Sigmoid colon (tissue), 7 donors: ENCODE measurements around the gene ANKRD33. TPM values are rescaled to one million over a fixed set of nuclear protein-coding genes. Genes with fewer than 3 reads are reported as not detected.

ENCODE experiments used
- DNase-seq: peaks from one replicate; pipeline ENCODE4 v3.0.0-alpha.2; 2019
- H3K27ac ChIP-seq, 4 donors: fragments of 200-600 bp; sonication (generic); one replicate each; pipeline ENCODE4 v1.5.1; 2016 to 2019; ENCODE audit warnings: mild to moderate bottlenecking in 1 of 4
- H3K27me3 ChIP-seq, 3 donors: fragments of 200-600 bp; sonication (generic); one replicate each; pipeline ENCODE4 v1.5.1; 2019; ENCODE audit warnings: mild to moderate bottlenecking in 1 of 3
- H3K36me3 ChIP-seq, 4 donors: fragments of 200-600 bp; sonication (generic); one replicate each; pipeline ENCODE4 v1.5.1; 2016 to 2019
- H3K4me1 ChIP-seq, 4 donors: fragments of 200-600 bp; sonication (generic); one replicate each; pipeline ENCODE4 v1.5.1; 2017 to 2019
- H3K4me3 ChIP-seq, 4 donors: fragments of 200-600 bp; sonication (generic); one replicate each; pipeline ENCODE4 v1.5.1; 2017 to 2019; ENCODE audit warnings: mild to moderate bottlenecking in 2 of 4, moderate library complexity in 1 of 4
- H3K9me3 ChIP-seq, 4 donors: fragments of 200-600 bp in 3 of 4; sonication (generic) in 3 of 4; one replicate each; pipeline versions ENCODE4 v1.5.1 to v1.6.1; 2013 to 2019
- EP300 ChIP-seq, 4 donors: sonication (generic); formaldehyde crosslinking; IDR thresholded peaks; one replicate each; pipeline ENCODE4 v1.6.1; 2017; ENCODE audit warnings: antibody characterized with exemption in 4 of 4
- POLR2A ChIP-seq, 2 donors: fragments of 450-650 bp; IDR thresholded peaks; one replicate each; pipeline ENCODE4 v1.6.1; 2016; ENCODE audit warnings: antibody characterized with exemption in 2 of 2, mild to moderate bottlenecking in 2 of 2, moderate library complexity in 2 of 2
- POLR2AphosphoS5 ChIP-seq, 4 donors: sonication (generic); formaldehyde crosslinking; IDR thresholded peaks; one replicate each; pipeline ENCODE4 v1.6.1; 2017; ENCODE audit warnings: antibody characterized with exemption in 4 of 4
- WGBS, 2 donors: extraction: QIAGEN DNeasy Blood & Tissue Kit; methylation state at CpG; one replicate each; pipeline ENCODE4 v1.1.7; 2013; 5-methylcytosine and 5-hydroxymethylcytosine counted together
- intact Hi-C: fragments of 100-400 bp; cut with DNase I; formaldehyde crosslinking; loops from one replicate; pipeline ENCODE4 v1.15.1; 2023
- polyA plus RNA-seq, 3 donors: library from polyadenylated mRNA; stranded (reverse); fragments of 200-250 nt; gene quantifications; one replicate each; pipeline ENCODE4 v1.2.3, GENCODE V29; 2013
- total RNA-seq, 4 donors: library from RNA; depleted of rRNA; stranded (reverse); fragments of >200 nt; gene quantifications; one replicate each; pipeline ENCODE4 v1.1.0, GENCODE V29; 2016
- TF ChIP-seq, protein P1 (sequence below), 4 experiments: fragments of 450-650 bp in 3 of 4; fragments of 200-600 bp in 1 of 4; IDR thresholded peaks; one replicate each; pipeline ENCODE4 v1.5.1; 2016 to 2019; ENCODE audit warnings: antibody characterized with exemption in 4 of 4, mild to moderate bottlenecking in 3 of 4, moderate library complexity in 2 of 4
- donor health status: healthy with polysubstance abuse.
- donor health status: Bipolar disorder and iron deficiency.
- donor health status: healthy.

Gene ANKRD33
- total and polyA plus RNA-seq, 7 donors = 0.16 TPM; not detected in 6

GRCh38 chr12:51925346-51926063 is 37.6 kb downstream of the ANKRD33 start:
- DNase-seq = no peak
- TF ChIP-seq POLR2AphosphoS5 (IDR thresholded peaks at IDR 0.05) = no peak
- no peak for TF ChIP-seq POLR2A (IDR thresholded peaks at IDR 0.05)
- TF ChIP-seq, protein P1, sequence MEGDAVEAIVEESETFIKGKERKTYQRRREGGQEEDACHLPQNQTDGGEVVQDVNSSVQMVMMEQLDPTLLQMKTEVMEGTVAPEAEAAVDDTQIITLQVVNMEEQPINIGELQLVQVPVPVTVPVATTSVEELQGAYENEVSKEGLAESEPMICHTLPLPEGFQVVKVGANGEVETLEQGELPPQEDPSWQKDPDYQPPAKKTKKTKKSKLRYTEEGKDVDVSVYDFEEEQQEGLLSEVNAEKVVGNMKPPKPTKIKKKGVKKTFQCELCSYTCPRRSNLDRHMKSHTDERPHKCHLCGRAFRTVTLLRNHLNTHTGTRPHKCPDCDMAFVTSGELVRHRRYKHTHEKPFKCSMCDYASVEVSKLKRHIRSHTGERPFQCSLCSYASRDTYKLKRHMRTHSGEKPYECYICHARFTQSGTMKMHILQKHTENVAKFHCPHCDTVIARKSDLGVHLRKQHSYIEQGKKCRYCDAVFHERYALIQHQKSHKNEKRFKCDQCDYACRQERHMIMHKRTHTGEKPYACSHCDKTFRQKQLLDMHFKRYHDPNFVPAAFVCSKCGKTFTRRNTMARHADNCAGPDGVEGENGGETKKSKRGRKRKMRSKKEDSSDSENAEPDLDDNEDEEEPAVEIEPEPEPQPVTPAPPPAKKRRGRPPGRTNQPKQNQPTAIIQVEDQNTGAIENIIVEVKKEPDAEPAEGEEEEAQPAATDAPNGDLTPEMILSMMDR (IDR thresholded peaks at IDR 0.05) = no peak
- TF ChIP-seq EP300 (IDR thresholded peaks at IDR 0.05) = no peak
- intact Hi-C loops = no loop called here
- peaks cover 0 to 10% (median 0%) of the 10 kb centered on the region in 3 donors for H3K27me3 ChIP-seq
- peak overlapping the region in 1 of 4 donors; percentile 6 for H3K27ac ChIP-seq
- no peaks in the 10 kb centered on the region for H3K9me3 ChIP-seq
- peaks cover 0 to 12% (median 10%) of the 10 kb centered on the region in 4 donors for H3K4me1 ChIP-seq
- WGBS, 2 donors = 74 to 77% methylated on average over 3 of the region's 3 CpGs
- no peaks in the 10 kb centered on the region for H3K36me3 ChIP-seq
- H3K4me3 ChIP-seq = no peak overlapping the region

GRCh38 chr12:51926064-51926632 is 38.2 kb downstream of the ANKRD33 start:
- H3K27me3 ChIP-seq = peaks cover 0 to 10% (median 0%) of the 10 kb centered on the region in 3 donors
- no peak for DNase-seq
- no peak for TF ChIP-seq EP300 (IDR thresholded peaks at IDR 0.05)
- no peak for TF ChIP-seq POLR2A (IDR thresholded peaks at IDR 0.05)
- TF ChIP-seq POLR2AphosphoS5 (IDR thresholded peaks at IDR 0.05) = no peak
- TF ChIP-seq, protein P1 (IDR thresholded peaks at IDR 0.05) = no peak
- peak overlapping the region in 1 of 4 donors; percentile 6 for H3K27ac ChIP-seq
- 51 to 68% methylated on average over 8 of the region's 8 CpGs for WGBS, 2 donors
- intact Hi-C loops = no loop called here
- H3K4me1 ChIP-seq = peaks cover 0 to 12% (median 10%) of the 10 kb centered on the region in 4 donors
- H3K36me3 ChIP-seq = no peaks in the 10 kb centered on the region
- H3K4me3 ChIP-seq = no peak overlapping the region
- no peaks in the 10 kb centered on the region for H3K9me3 ChIP-seq

- WGBS, 2 donors = 27 to 71% methylated on average over 2 of the region's 2 CpGs
- TF ChIP-seq POLR2A (IDR thresholded peaks at IDR 0.05) = no peak
- TF ChIP-seq, protein P1 (IDR thresholded peaks at IDR 0.05) = peak in 1 of 4 experiments; percentile 38
- DNase-seq = no peak
- H3K4me3 ChIP-seq = no peak overlapping the region
- peaks cover 0 to 10% (median 0%) of the 10 kb centered on the region in 3 donors for H3K27me3 ChIP-seq
- intact Hi-C loops = no loop called here
- no peak overlapping the region for H3K27ac ChIP-seq
- no peaks in the 10 kb centered on the region for H3K9me3 ChIP-seq
- H3K36me3 ChIP-seq = no peaks in the 10 kb centered on the region
- peaks cover 0 to 12% (median 10%) of the 10 kb centered on the region in 4 donors for H3K4me1 ChIP-seq
Measured at GRCh38 chr12:51926718-51927117, 38.8 kb downstream of the ANKRD33 start.

DNA sequence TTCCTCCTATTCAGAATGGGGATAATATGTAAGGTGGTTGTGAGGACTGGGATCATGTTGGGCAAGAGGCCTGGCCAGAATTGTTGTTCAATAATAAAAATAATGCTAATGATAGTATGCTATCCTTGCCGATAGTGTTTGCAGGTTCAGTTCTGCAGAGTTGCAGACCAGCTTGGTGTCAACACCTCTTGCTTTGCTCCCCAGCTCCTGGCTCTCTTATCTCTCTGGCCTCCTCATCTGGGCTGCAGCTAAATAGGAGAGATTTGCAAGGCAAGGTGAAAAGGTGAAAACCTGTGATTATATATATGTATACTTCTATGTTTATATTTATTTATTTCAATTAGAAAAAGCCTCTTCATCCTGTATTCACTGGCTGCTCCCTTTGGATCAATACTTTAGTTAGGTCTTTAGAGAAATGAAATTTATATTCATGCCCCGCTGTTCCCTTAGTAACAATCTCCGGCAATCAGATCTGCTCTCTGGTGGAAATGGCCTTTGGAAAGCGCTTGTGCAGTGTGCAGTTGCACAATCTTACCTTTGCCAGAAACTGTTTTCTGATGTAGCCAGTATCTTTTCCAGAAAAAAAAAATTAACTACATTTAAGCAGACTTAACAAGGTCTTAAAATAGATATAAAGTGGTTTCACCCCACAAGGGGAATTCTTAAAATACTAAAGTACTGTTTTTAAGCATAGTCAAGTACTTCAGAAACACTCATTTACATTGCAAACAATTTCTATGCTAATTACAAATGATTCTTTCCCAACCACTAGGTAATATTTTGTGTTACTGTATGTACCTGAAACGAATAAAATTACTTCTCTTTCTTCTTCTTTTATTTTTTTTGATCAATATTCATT is 44.5 kb downstream of the ANKRD33 start:
- H3K4me3 ChIP-seq = no peak overlapping the region
- H3K36me3 ChIP-seq = no peaks in the 10 kb centered on the region
- H3K27me3 ChIP-seq = no peaks in the 10 kb centered on the region
- 85 to 88% methylated on average over 5 of the region's 5 CpGs for WGBS, 2 donors
- DNase-seq = no peak
- H3K9me3 ChIP-seq = no peaks in the 10 kb centered on the region
- H3K4me1 ChIP-seq = no peaks in the 10 kb centered on the region
- intact Hi-C loops = no loop called here
- TF ChIP-seq POLR2A (IDR thresholded peaks at IDR 0.05) (no peak), EP300 (IDR thresholded peaks at IDR 0.05) (no peak), POLR2AphosphoS5 (IDR thresholded peaks at IDR 0.05) (no peak)
- TF ChIP-seq, protein P1 (IDR thresholded peaks at IDR 0.05) = no peak
- H3K27ac ChIP-seq = no peak overlapping the region
